Body of pancreas (tissue), 4 donors: ENCODE data around the gene PCDHB13. TPM values are rescaled to one million over a fixed set of nuclear protein-coding genes. Genes with fewer than 3 reads are reported as not detected.
A peak's percentile ranks its signal among the peaks of the same experiment; 100 is the strongest.
"Not testable (repeated sequence)": the region's sequence is repeated elsewhere in the genome, so short reads cannot be mapped to it uniquely, and the experiment has no call there.

Experiments
- ATAC-seq: fragments of 150-250 bp; one replicate; pipeline ENCODE4 v1.9.1; 2016
- DNase-seq, 4 donors: peaks; one replicate each; pipeline ENCODE4 v3.0.0-alpha.2; 2019
- H3K27ac ChIP-seq, 4 donors: fragments of 200-600 bp; sonication (generic); 1 replicate in 3 of 4; 2 replicates in 1 of 4; pipeline versions ENCODE4 v1.5.1 to v1.6.1; 2016 to 2019; ENCODE audit warnings: mild to moderate bottlenecking in 1 of 4, mixed read lengths in 1 of 4, moderate library complexity in 1 of 4
- H3K27me3 ChIP-seq, 2 donors: fragments of 200-600 bp; sonication (generic); one replicate each; pipeline ENCODE4 v1.6.0; 2016; ENCODE audit warnings: mild to moderate bottlenecking in 1 of 2
- H3K36me3 ChIP-seq, 2 donors: fragments of 200-600 bp; sonication (generic); replicated peaks in 1 of 2; 2 replicates each; pipeline ENCODE4 v1.5.1; 2016; ENCODE audit warnings: low read depth in 2 of 2; ENCODE audit not compliant: insufficient read depth in 1 of 2
- H3K4me1 ChIP-seq: fragments of 200-600 bp; sonication (generic); one replicate; pipeline ENCODE4 v1.6.0; 2016
- H3K4me3 ChIP-seq, 2 donors: fragments of 200-600 bp; sonication (generic); 1 replicate in 1 of 2; 2 replicates in 1 of 2; pipeline ENCODE4 v1.5.1; 2016 to 2019
- H3K9me3 ChIP-seq, 3 donors: fragments of 200-600 bp; sonication (generic); 1 replicate in 2 of 3; 2 replicates in 1 of 3; pipeline ENCODE4 v1.5.1; 2016
- CTCF ChIP-seq, 7 experiments: fragments of 450-650 bp in 4 of 7; fragments of 200-600 bp in 3 of 7; sonication (generic) in 3 of 7; IDR thresholded peaks; one replicate each; pipeline ENCODE4 v1.5.1; 2016 to 2019; ENCODE audit warnings: antibody characterized with exemption in 7 of 7
- POLR2A ChIP-seq, 3 donors: fragments of 450-650 bp; IDR thresholded peaks; one replicate each; pipeline ENCODE4 v1.6.1; 2016; ENCODE audit warnings: antibody characterized with exemption in 3 of 3, mild to moderate bottlenecking in 2 of 3
- WGBS, 2 donors: methylation state at CpG; one replicate each; pipeline ENCODE4 v1.1.5; 2017; 5-methylcytosine and 5-hydroxymethylcytosine counted together
- intact Hi-C: fragments of 100-400 bp; cut with DNase I; formaldehyde crosslinking; loops from one replicate; pipeline ENCODE4 v1.15.1; 2023
- total RNA-seq, 2 donors: library from RNA; depleted of rRNA; stranded (reverse); fragments of >200 nt; gene quantifications; one replicate each; pipeline ENCODE4 v1.1.0, GENCODE V29; 2016

Gene PCDHB13
- total RNA-seq, 2 donors from 2014 or later, result 6.5 to 7.6 TPM

GRCh38 chr5:141223112-141223783 lies 9.5 kb downstream of the PCDHB13 start, which contains the start of gene PCDHB14:
Gene PCDHB14 (plus strand): TSS chr5:141223343. CDS start chr5:141223506, 163 bp downstream.
- TF ChIP-seq CTCF (IDR thresholded peaks at IDR 0.05), result peak in 1 of 7 experiments; percentile 10
- peak in 1 of 3 donors; percentile 8 for TF ChIP-seq POLR2A (IDR thresholded peaks at IDR 0.05)
- H3K36me3 ChIP-seq, result no peaks in the 10 kb centered on the region
- DNase-seq (peak in 1 of 4 donors; percentile 15), ATAC-seq (no peak)
- 29 to 41% methylated on average over 15 of the region's 15 CpGs for whole genome bisulfite sequencing, 2 donors
- no peaks in the 10 kb centered on the region for H3K4me1 ChIP-seq
- peaks cover 0 to 73% (median 2%) of the 10 kb centered on the region in 3 donors for H3K9me3 ChIP-seq
- H3K27me3 ChIP-seq, result no peaks in the 10 kb centered on the region
- intact Hi-C loops, result no loop called here
- no peak within 1 kb of the TSS for H3K27ac ChIP-seq
- no peak within 1 kb of the TSS for H3K4me3 ChIP-seq

- H3K4me3 ChIP-seq, result not testable (repeated sequence)
Measured at GRCh38 chr5:141224844-141225243, 11.1 kb downstream of the PCDHB13 start.

GRCh38 chr5:141225421-141225820 lies 11.7 kb downstream of the PCDHB13 start:
- ATAC-seq, result not testable (repeated sequence)

More at GRCh38 chr5:141224844-141225243, 11.1 kb downstream of the PCDHB13 start:
- peaks cover 0 to 59% (median 2%) of the 10 kb centered on the region in 3 donors for H3K9me3 ChIP-seq
- DNase-seq, H3K4me1 ChIP-seq, H3K27ac ChIP-seq, ATAC-seq, H3K36me3 ChIP-seq, H3K27me3 ChIP-seq, intact Hi-C loops: not testable (repeated sequence)
- WGBS, 2 donors, result 19 to 26% methylated on average over 33 of the region's 40 CpGs

GRCh38 chr5:141234109-141234667 lies 20.5 kb downstream of the PCDHB13 start:
- H3K27me3 ChIP-seq, result no peaks in the 10 kb centered on the region
- peaks cover 0 to 52% (median 5%) of the 10 kb centered on the region in 3 donors for H3K9me3 ChIP-seq
- DNase-seq (peak in 2 of 4 donors; percentile 26 to 46), ATAC-seq (no peak)
- TF ChIP-seq CTCF (IDR thresholded peaks at IDR 0.05) (peak in 5 of 7 experiments; percentile 17 to 45 (median 35)), POLR2A (IDR thresholded peaks at IDR 0.05) (no peak)
- no peak overlapping the region for H3K4me3 ChIP-seq
- H3K27ac ChIP-seq, result no peak overlapping the region
- intact Hi-C loops, result no loop called here
- no peaks in the 10 kb centered on the region for H3K4me1 ChIP-seq
- 4 to 10% methylated on average over 15 of the region's 15 CpGs for WGBS, 2 donors
- H3K36me3 ChIP-seq, result no peaks in the 10 kb centered on the region

More at GRCh38 chr5:141225421-141225820, 11.7 kb downstream of the PCDHB13 start:
- H3K4me3 ChIP-seq, H3K27ac ChIP-seq, intact Hi-C loops, H3K4me1 ChIP-seq, DNase-seq, H3K27me3 ChIP-seq, H3K36me3 ChIP-seq: not testable (repeated sequence)
- H3K9me3 ChIP-seq, result peaks cover 0 to 55% (median 2%) of the 10 kb centered on the region in 3 donors
- WGBS, 2 donors, result 21 to 47% methylated on average over 6 to 28 of the region's 30 CpGs

GRCh38 chr5:141235922-141236321 lies 22.2 kb downstream of the PCDHB13 start:
- 15 to 32% methylated on average over 22 to 34 of the region's 40 CpGs for WGBS, 2 donors
- H3K27ac ChIP-seq, H3K36me3 ChIP-seq, H3K4me3 ChIP-seq, H3K4me1 ChIP-seq, DNase-seq, ATAC-seq, intact Hi-C loops, H3K27me3 ChIP-seq: not testable (repeated sequence)
- H3K9me3 ChIP-seq, result peaks cover 0 to 61% (median 5%) of the 10 kb centered on the region in 3 donors

GRCh38 chr5:141236516-141237313 lies 23.0 kb downstream of the PCDHB13 start:
- H3K27me3 ChIP-seq, result no peaks in the 10 kb centered on the region
- H3K4me3 ChIP-seq, result no peak overlapping the region
- DNase-seq, result no peak
- peaks cover 0 to 68% (median 5%) of the 10 kb centered on the region in 3 donors for H3K9me3 ChIP-seq
- no peaks in the 10 kb centered on the region for H3K36me3 ChIP-seq
- no peak for ATAC-seq
- no peaks in the 10 kb centered on the region for H3K4me1 ChIP-seq
- intact Hi-C loops, result no loop called here
- H3K27ac ChIP-seq, result no peak overlapping the region
- TF ChIP-seq POLR2A (IDR thresholded peaks at IDR 0.05), result no peak
- no peak for TF ChIP-seq CTCF (IDR thresholded peaks at IDR 0.05)
- WGBS, 2 donors, result 16 to 21% methylated on average over 24 to 25 of the region's 32 CpGs
